ENCODE measurements around the gene NFYA.

NFYA gene

GRCh38 chr6:41051873-41052272, 20.9 kb upstream of the NFYA start:
- Mint-ChIP-seq H3K4me3 (peak overlapping the region; percentile 23), H3K4me1 (ENCODE audit: low read depth) (peaks cover 34% of the 10 kb centered on the region), H3K36me3 (ENCODE audit: low read depth) (peaks cover 36% of the 10 kb centered on the region), H3K27ac (peak overlapping the region; percentile 70), H3K9me3 (no peaks in the 10 kb centered on the region), H3K27me3 (no peaks in the 10 kb centered on the region)
- intact Hi-C loops (cut with micrococcal nuclease), result no loop called here

GRCh38 chr6:41053041-41053440, 19.7 kb upstream of the NFYA start, which contains the start of gene APOBEC2:
TSS of gene APOBEC2 (plus strand) at chr6:41053202. CDS start at chr6:41053348, 146 bp downstream.
- intact Hi-C loops (cut with micrococcal nuclease), result no loop called here
- no peak within 1 kb of the TSS for H3K4me3 Mint-ChIP-seq

DNA sequence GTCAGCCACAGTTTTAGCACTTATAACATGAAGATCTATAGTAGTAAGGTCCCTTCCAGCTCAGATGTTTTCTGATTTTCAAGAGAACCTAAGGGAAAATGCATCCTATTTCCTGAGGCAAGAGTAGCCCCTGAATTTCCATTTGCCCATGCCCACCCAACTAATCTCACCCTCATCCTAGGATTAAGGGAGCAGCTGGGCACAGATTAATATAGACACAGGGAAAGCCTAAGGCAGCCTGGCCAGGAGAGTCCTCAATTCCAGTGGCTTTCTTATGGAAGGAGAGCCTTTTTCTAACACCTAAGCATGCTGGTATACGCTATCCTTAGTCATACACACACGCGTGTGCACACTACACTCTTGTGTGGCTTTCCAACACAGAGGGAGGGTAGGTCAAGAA, 18.3 kb upstream of the NFYA start:
- no peaks in the 10 kb centered on the region for H3K9me3 Mint-ChIP-seq
- peaks cover 56% of the 10 kb centered on the region for H3K4me1 Mint-ChIP-seq (ENCODE audit: low read depth)
- intact Hi-C loops (cut with micrococcal nuclease), result no loop called here
- no peak overlapping the region for H3K27ac Mint-ChIP-seq
- no peak overlapping the region for H3K4me3 Mint-ChIP-seq
- peaks cover 30% of the 10 kb centered on the region for H3K36me3 Mint-ChIP-seq (ENCODE audit: low read depth)
- H3K27me3 Mint-ChIP-seq, result no peaks in the 10 kb centered on the region

More at GRCh38 chr6:41053041-41053440, 19.7 kb upstream of the NFYA start, which contains the start of gene APOBEC2:
- peaks cover 37% of the 10 kb centered on the region for H3K36me3 Mint-ChIP-seq (ENCODE audit: low read depth)
- H3K4me1 Mint-ChIP-seq (ENCODE audit: low read depth), result peaks cover 43% of the 10 kb centered on the region
- peak within 1 kb of the TSS; percentile 70 for H3K27ac Mint-ChIP-seq
- no peaks in the 10 kb centered on the region for H3K27me3 Mint-ChIP-seq
- no peaks in the 10 kb centered on the region for H3K9me3 Mint-ChIP-seq

- H3K9me3 Mint-ChIP-seq, result no peaks in the 10 kb centered on the region
- H3K27ac Mint-ChIP-seq, result no peak overlapping the region
- intact Hi-C loops (cut with micrococcal nuclease), result no loop called here
- no peaks in the 10 kb centered on the region for H3K27me3 Mint-ChIP-seq
- H3K4me1 Mint-ChIP-seq (ENCODE audit: low read depth), result peaks cover 52% of the 10 kb centered on the region
- H3K4me3 Mint-ChIP-seq, result no peak overlapping the region
- H3K36me3 Mint-ChIP-seq (ENCODE audit: low read depth), result peaks cover 31% of the 10 kb centered on the region
These were observed 17.6 kb upstream of the NFYA start for GRCh38 chr6:41055149-41055548.

DNA sequence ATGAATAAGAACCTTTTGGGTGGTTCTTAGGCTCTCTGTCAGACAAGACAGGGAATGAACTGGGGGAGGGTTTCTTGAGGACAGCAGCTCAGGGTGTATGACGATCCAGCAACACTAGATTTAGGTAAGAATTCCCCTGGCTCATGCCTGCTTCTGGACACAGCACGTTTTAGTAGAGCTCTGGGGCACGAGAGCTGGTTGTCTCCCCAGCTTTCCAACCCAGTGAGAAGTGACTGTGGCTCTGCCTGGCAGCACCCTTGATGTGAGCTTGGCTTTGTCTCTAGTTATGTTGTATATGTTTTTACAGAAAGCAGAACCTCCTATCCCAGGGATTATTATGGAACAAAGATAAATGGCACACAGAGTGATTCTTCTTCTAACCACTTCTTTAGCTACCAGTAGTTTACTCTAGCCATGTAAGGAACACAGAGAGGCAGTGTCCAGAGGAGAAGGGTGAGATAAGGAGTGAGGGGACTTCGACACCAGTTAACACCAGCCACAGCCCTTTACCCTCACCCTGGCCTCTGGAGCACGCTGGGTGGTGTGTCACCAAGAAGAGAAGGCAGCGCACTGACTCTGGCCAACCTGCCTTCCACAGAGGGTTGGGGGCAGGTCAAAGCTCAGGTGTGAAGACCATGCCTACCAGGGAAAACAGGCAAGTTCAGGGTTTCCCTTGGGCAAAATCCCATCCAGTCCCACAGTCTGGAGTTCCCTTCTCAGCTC, 15.8 kb upstream of the NFYA start:
- no peaks in the 10 kb centered on the region for H3K9me3 Mint-ChIP-seq
- peaks cover 39% of the 10 kb centered on the region for H3K4me1 Mint-ChIP-seq (ENCODE audit: low read depth)
- peak overlapping the region; percentile 35 for H3K27ac Mint-ChIP-seq
- H3K4me3 Mint-ChIP-seq, result no peak overlapping the region
- H3K36me3 Mint-ChIP-seq (ENCODE audit: low read depth), result peaks cover 48% of the 10 kb centered on the region
- intact Hi-C loops (cut with micrococcal nuclease), result no loop called here
- no peaks in the 10 kb centered on the region for H3K27me3 Mint-ChIP-seq

DNA sequence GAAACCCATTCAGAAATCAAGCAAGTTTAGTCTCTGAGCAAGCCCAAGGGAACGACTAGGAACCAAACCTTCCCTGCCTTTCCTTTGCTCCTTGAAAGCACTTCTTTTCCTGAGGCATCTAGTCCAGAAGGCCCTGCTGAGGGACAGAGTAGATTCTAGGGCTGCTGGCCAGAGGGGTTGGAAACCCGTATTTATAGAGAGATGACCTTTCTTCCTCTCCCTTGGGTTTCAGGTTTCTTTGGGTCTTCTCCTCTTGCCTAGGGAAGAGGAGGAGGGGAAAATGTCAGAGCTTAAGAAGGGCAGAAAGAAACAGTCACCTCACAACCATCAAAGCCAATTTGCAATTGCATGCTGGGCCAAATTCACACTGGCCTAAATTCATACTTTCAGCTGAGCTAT, 14.0 kb upstream of the NFYA start:
- Mint-ChIP-seq H3K27me3 (no peaks in the 10 kb centered on the region), H3K4me3 (no peak overlapping the region), H3K27ac (peak overlapping the region; percentile 35), H3K9me3 (no peaks in the 10 kb centered on the region), H3K36me3 (ENCODE audit: low read depth) (peaks cover 62% of the 10 kb centered on the region), H3K4me1 (ENCODE audit: low read depth) (peaks cover 23% of the 10 kb centered on the region)
- intact Hi-C loops (cut with micrococcal nuclease), result no loop called here

- H3K27me3 Mint-ChIP-seq, result no peaks in the 10 kb centered on the region
- no peaks in the 10 kb centered on the region for H3K9me3 Mint-ChIP-seq
- H3K36me3 Mint-ChIP-seq (ENCODE audit: low read depth), result peaks cover 66% of the 10 kb centered on the region
- intact Hi-C loops (cut with micrococcal nuclease), result no loop called here
- H3K4me1 Mint-ChIP-seq (ENCODE audit: low read depth), result peaks cover 23% of the 10 kb centered on the region
- H3K27ac Mint-ChIP-seq, result peak overlapping the region; percentile 35
- H3K4me3 Mint-ChIP-seq, result no peak overlapping the region
These were observed 13.2 kb upstream of the NFYA start for GRCh38 chr6:41059556-41059955.

- peaks cover 23% of the 10 kb centered on the region for H3K4me1 Mint-ChIP-seq (ENCODE audit: low read depth)
- intact Hi-C loops (cut with micrococcal nuclease), result no loop called here
- no peak overlapping the region for H3K4me3 Mint-ChIP-seq
- H3K36me3 Mint-ChIP-seq (ENCODE audit: low read depth), result peaks cover 66% of the 10 kb centered on the region
- H3K9me3 Mint-ChIP-seq, result no peaks in the 10 kb centered on the region
- no peaks in the 10 kb centered on the region for H3K27me3 Mint-ChIP-seq
- no peak overlapping the region for H3K27ac Mint-ChIP-seq
These were observed 11.5 kb upstream of the NFYA start for GRCh38 chr6:41061196-41061726.

DNA sequence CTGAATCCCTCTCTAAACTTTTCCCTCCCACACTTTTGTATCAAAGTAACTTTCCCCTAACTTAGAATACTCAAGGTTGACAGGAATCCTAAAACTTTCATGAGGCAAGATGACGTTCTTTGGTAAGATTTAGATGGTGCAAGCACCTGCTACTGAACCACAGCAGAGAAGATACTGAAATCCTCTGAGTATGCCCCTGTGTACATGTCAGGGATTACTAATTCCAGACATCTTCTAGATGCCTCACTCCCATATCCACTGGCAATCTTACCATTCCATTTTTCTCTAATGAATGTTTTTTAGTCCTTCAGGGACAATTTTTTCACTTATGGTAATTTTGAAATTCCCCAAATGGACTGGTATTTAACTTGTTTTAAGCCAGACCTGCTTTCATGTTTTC, 10.7 kb upstream of the NFYA start:
- Mint-ChIP-seq H3K27ac (no peak overlapping the region), H3K36me3 (ENCODE audit: low read depth) (peaks cover 74% of the 10 kb centered on the region)

GRCh38 chr6:41063884-41064285, 8.9 kb upstream of the NFYA start:
- intact Hi-C loops (cut with micrococcal nuclease), result no loop called here
- Mint-ChIP-seq H3K27me3 (no peaks in the 10 kb centered on the region), H3K36me3 (ENCODE audit: low read depth) (peaks cover 88% of the 10 kb centered on the region), H3K27ac (no peak overlapping the region), H3K9me3 (no peaks in the 10 kb centered on the region), H3K4me1 (ENCODE audit: low read depth) (peaks cover 13% of the 10 kb centered on the region), H3K4me3 (no peak overlapping the region)

More for the DNA sequence above, 10.7 kb upstream of the NFYA start:
- no peak overlapping the region for H3K4me3 Mint-ChIP-seq
- no peaks in the 10 kb centered on the region for H3K9me3 Mint-ChIP-seq
- intact Hi-C loops (cut with micrococcal nuclease), result no loop called here
- no peaks in the 10 kb centered on the region for H3K27me3 Mint-ChIP-seq
- peaks cover 29% of the 10 kb centered on the region for H3K4me1 Mint-ChIP-seq (ENCODE audit: low read depth)

DNA sequence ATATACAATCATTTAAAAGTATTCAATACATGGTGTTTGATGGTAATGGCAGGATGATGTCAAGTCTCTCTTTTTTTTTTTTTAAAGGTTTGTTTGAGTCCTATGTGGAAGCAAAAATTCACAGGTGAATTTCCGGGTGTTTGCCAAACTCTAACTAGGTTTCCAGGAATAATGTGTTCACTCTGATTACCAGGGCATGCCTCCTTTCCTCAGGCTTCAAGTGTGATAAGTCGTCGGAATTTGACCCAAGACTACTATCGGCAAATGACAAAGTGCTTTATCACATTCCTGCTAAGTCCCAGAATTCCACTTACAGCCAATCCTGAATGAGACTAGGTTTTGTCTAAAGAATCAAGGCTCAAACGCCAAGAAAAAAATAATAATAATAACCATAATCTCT, 7.9 kb upstream of the NFYA start:
- intact Hi-C loops (cut with micrococcal nuclease), result no loop called here
- peaks cover 88% of the 10 kb centered on the region for H3K36me3 Mint-ChIP-seq (ENCODE audit: low read depth)
- H3K27me3 Mint-ChIP-seq, result no peaks in the 10 kb centered on the region

GRCh38 chr6:41065550-41066026, 7.2 kb upstream of the NFYA start:
- H3K27me3 Mint-ChIP-seq, result no peaks in the 10 kb centered on the region
- no peak overlapping the region for H3K4me3 Mint-ChIP-seq
- H3K27ac Mint-ChIP-seq, result no peak overlapping the region
- intact Hi-C loops (cut with micrococcal nuclease), result no loop called here
- H3K9me3 Mint-ChIP-seq, result no peaks in the 10 kb centered on the region
- H3K36me3 Mint-ChIP-seq (ENCODE audit: low read depth), result peaks cover 88% of the 10 kb centered on the region
- peaks cover 12% of the 10 kb centered on the region for H3K4me1 Mint-ChIP-seq (ENCODE audit: low read depth)

More for the DNA sequence above, 7.9 kb upstream of the NFYA start:
- Mint-ChIP-seq H3K9me3 (no peaks in the 10 kb centered on the region), H3K4me3 (no peak overlapping the region), H3K27ac (no peak overlapping the region), H3K4me1 (ENCODE audit: low read depth) (peaks cover 7% of the 10 kb centered on the region)

DNA sequence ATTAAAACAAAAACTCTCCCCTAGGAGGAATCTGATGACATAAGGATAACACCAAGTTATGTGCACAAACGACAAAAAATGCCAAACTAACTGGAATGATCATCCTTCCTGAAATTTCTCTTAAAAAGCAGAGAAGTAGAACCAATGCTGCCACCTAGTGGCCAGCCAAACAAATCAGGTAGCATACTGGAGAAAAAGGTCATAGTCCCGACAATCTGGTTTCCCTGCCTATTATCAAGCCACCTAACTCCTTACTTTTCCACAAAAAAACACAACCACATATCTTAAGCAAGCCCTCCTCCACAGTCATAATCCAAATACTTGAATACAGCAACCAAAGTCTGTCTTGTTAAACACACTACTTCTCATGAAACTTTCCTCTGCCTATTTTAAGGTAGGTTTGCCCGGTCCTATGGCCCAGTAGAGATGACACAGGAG, 5.9 kb upstream of the NFYA start:
- intact Hi-C loops (cut with micrococcal nuclease), result loop anchor here (1.0 kb wide), 1 partner anchor 61 kb away; no protein-coding TSS in a partner anchor
- H3K27me3 Mint-ChIP-seq, result no peaks in the 10 kb centered on the region
- peaks cover 82% of the 10 kb centered on the region for H3K36me3 Mint-ChIP-seq (ENCODE audit: low read depth)
- H3K9me3 Mint-ChIP-seq, result no peaks in the 10 kb centered on the region
- no peak overlapping the region for H3K27ac Mint-ChIP-seq
- H3K4me1 Mint-ChIP-seq (ENCODE audit: low read depth), result peaks cover 15% of the 10 kb centered on the region
- H3K4me3 Mint-ChIP-seq, result no peak overlapping the region

DNA sequence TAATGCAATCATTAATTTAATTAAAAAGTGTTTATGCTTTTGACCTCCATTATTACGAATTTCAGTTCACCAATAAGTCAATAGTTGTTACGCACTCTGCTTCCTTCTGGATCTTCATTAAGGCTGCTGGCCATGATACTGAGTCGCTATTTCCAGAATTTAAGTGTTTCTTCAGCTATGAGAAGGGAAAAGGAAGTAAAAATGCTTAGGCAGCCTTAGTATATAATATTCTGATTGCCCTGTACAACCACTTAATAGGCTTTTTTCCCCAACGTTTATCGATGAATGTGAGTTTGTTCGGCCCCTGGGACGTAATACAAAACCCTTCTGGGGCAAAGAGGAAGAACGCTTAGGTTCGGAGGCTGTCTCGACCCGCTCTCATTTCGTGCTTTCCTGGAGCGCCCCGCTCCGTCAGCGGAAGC, 1.3 kb upstream of the NFYA start:
- peaks cover 44% of the 10 kb centered on the region for H3K4me1 Mint-ChIP-seq (ENCODE audit: low read depth)

More for the DNA sequence above, 1.3 kb upstream of the NFYA start:
- intact Hi-C loops (cut with micrococcal nuclease), result loop anchor here (5.0 kb wide), 2 partner anchors 216 to 246 kb away; partner anchors contain the start of gene TREM1
- Mint-ChIP-seq H3K4me3 (peak overlapping the region; percentile 87), H3K36me3 (ENCODE audit: low read depth) (peaks cover 65% of the 10 kb centered on the region), H3K27me3 (no peaks in the 10 kb centered on the region), H3K27ac (peak overlapping the region; percentile 99), H3K9me3 (no peaks in the 10 kb centered on the region)
